Measurements from ENCODE around the gene PEAR1.
A peak's percentile ranks its signal among the peaks of the same experiment; 100 is the strongest.
"Not testable (repeated sequence)": the region's sequence is repeated elsewhere in the genome, so short reads cannot be mapped to it uniquely, and the experiment has no call there.

PEAR1 gene

GRCh38 chr1:156923670-156924477 lies 30.4 kb downstream of the PEAR1 start:
- no peak for DNase-seq (ENCODE audit: low spot score)

GRCh38 chr1:156924478-156925153 lies 31.1 kb downstream of the PEAR1 start:
- no peak for DNase-seq (ENCODE audit: low spot score)

GRCh38 chr1:156925154-156926010 lies 31.9 kb downstream of the PEAR1 start:
- DNase-seq (ENCODE audit: low spot score) = no peak

GRCh38 chr1:156926175-156926574 lies 32.7 kb downstream of the PEAR1 start:
- no peak for DNase-seq (ENCODE audit: low spot score)

GRCh38 chr1:156926695-156927094 lies 33.2 kb downstream of the PEAR1 start:
- DNase-seq (ENCODE audit: low spot score) = not testable (repeated sequence)

- DNase-seq (ENCODE audit: low spot score) = peak; percentile 44
Observed at GRCh38 chr1:156927215-156928042, 33.9 kb downstream of the PEAR1 start.

GRCh38 chr1:156928043-156928602 lies 34.6 kb downstream of the PEAR1 start:
- DNase-seq (ENCODE audit: low spot score) = no peak

- DNase-seq (ENCODE audit: low spot score) = no peak
Observed at GRCh38 chr1:156929596-156930238, 36.2 kb downstream of the PEAR1 start.

GRCh38 chr1:156930483-156930882 lies 37.0 kb downstream of the PEAR1 start:
- DNase-seq (ENCODE audit: low spot score) = no peak

GRCh38 chr1:156931211-156931952 lies 37.9 kb downstream of the PEAR1 start:
- DNase-seq (ENCODE audit: low spot score) = no peak

GRCh38 chr1:156931974-156932710 lies 38.6 kb downstream of the PEAR1 start:
- no peak for DNase-seq (ENCODE audit: low spot score)

- DNase-seq (ENCODE audit: low spot score) = no peak
Observed at GRCh38 chr1:156933136-156933535, 39.6 kb downstream of the PEAR1 start.

- no peak for DNase-seq (ENCODE audit: low spot score)
Observed at GRCh38 chr1:156935505-156936128, 42.1 kb downstream of the PEAR1 start.

- DNase-seq (ENCODE audit: low spot score) = no peak
Observed at GRCh38 chr1:156936191-156936590, 42.7 kb downstream of the PEAR1 start.

- no peak for DNase-seq (ENCODE audit: low spot score)
Observed at GRCh38 chr1:156936721-156937220, 43.3 kb downstream of the PEAR1 start.

GRCh38 chr1:156937883-156938282 lies 44.4 kb downstream of the PEAR1 start:
- no peak for DNase-seq (ENCODE audit: low spot score)

GRCh38 chr1:156938813-156939212 lies 45.3 kb downstream of the PEAR1 start:
- DNase-seq (ENCODE audit: low spot score) = no peak

- DNase-seq (ENCODE audit: low spot score) = no peak
Observed at GRCh38 chr1:156939786-156940334, 46.3 kb downstream of the PEAR1 start.

Measured in NAMALWA (cell line).